ENCODE data around the gene CEACAM3.

The CEACAM3 gene

DNA sequence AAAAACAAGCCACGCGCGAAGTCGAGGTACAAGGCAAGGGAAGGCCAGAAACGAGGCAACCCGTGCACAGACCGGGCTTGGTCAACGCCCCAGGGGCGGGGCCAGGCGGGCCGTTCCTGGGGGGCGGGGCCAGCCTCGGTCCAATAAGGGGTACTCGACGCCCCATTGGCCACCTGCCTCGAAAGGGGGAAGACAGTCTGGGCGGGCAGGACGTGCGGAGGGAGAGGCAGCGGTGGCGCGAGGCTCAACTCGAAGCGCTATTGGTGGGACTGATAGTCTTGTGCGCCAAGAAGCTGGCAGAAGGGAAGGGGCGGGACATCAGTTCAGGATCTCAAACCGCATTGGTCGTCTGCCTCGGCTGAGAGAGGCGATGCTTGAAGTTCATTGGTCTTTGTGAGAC, 48.2 kb downstream of the CEACAM3 start, which contains the start of gene LYPD4:
LYPD4 (minus strand) TSS at position 83 of the 400 bp plus-strand sequence. CDS start 5,398 bp downstream, outside the sequence.
- no peak for DNase-seq (ENCODE audit: low read depth in 2 of 2)

DNA sequence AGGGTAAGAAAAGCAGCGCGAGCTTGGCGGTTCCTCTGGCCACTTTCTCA, 48.4 kb downstream of the CEACAM3 start, which contains the start of gene DMRTC2:
DMRTC2 (plus strand) TSS at position 42 of the 50 bp plus-strand sequence. CDS start 2,387 bp downstream, outside the sequence.
- no peak for DNase-seq (ENCODE audit: low read depth in 2 of 2)

DNA sequence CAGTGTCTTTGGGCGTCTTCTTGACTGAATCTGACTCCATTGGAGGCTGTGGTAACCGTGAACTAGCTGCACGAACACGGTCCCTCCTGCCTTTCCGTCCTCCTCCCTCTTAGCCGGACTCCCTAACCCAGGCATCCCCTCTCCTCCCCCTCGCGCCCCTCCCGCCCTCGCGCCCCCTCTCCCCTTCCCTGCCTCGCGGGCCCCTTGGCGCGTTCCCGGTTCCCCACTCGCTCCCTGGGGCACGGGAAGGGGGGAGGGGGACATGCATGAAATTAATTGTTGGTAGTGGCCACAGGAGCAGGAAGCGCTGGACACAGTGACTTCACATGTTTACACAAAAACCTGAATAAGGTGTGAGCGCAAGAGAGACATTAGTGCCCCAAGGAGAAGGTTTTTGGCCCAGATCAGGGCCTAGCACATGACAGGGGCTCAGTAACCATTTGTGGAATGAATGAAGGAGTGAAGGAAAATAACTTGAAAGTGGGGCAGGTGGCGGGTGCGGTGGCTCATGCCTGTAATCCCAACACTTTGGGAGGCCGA, 48.7 kb downstream of the CEACAM3 start:
- DNase-seq (ENCODE audit: low read depth in 2 of 2) = no peak

DNA sequence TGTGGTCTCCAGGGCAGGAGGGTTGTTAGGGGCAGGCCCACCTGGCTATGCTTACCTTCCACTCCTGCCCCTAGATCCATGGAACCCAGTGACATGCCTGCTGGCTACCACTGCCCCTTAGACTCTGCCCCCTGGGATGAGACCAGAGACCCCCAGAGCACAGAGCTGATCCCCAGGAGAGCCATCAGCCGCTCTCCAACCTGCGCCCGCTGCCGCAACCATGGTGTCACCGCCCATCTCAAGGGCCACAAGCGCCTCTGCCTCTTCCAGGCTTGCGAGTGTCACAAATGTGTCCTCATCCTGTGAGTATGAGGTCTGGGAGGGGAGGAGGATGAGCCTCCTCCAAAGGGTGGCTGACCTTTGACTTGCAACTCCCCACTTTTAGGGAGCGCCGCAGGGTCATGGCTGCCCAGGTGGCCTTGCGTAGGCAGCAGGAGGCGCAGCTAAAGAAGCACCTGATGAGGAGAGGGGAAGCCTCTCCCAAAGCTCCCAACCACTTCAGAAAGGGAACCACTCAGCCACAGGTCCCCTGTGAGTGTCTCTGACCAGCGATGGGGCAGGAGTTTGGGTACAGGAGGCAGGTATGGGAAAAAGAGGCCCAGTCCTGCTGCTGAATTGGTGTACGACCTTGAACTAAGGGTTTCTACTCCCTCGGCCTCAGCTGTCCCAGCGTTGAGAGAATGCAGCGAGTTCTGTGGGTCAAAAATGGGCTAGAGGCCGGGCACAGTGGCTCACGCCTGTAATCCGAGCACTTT, 51.1 kb downstream of the CEACAM3 start:
- DNase-seq (ENCODE audit: low read depth in 2 of 2) = no peak

DNA sequence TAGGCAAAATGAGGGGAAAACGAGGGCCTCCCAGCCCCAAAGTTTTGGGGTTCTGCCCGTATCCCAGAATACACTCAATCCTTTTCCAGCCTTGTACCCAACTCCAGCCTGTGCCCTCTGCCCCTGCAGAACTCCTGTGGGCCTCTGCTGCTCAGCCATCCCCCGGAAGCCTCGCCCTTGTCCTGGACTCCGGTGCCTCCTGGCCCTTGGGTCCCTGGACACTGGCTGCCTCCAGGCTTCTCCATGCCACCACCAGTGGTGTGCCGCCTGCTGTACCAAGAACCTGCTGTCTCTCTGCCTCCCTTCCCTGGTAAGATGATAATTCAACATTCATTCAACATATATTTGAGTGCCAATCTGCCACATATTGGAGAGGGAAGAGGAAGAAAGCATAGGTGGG, 52.3 kb downstream of the CEACAM3 start:
- DNase-seq (ENCODE audit: low read depth in 2 of 2) = no peak

DNA sequence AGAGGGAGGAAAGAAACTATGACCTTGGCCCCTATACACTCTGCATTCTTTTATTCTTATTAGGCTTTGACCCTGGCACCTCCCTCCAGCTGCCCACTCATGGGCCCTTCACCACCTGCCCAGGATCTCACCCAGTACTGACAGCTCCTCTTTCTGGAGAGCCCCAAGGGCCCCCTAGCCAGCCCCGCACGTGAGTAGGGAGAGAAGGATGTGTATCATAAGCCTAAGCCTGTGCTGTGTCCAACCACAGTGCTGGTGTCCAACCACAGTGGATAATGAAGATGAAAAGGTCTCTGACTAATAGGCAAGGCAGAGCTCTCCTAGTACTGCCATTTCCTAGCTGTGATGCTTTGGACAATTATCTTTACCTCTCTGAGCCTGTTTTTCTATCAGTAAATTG, 52.7 kb downstream of the CEACAM3 start:
- no peak for DNase-seq (ENCODE audit: low read depth in 2 of 2)

DNA sequence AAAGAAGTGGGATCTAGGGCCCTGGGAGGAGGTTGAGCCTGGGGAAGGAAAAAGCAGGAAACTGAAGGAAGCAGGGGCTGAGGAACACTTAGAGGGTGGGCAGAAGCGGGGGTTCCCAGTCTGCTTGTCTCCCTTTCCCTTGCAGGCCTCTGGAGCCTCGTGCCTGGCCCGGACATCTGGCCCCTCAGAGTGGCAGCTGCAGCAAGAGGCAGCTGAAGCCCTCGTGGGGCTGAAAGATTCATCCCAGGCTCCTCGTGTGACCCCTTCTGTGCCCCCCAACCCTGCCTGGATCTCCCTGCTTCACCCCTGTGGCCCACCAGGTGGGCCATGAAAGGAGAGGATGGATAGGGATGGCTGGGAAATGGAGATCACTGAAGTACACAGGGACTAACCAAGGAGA, 54.0 kb downstream of the CEACAM3 start:
- no peak for DNase-seq (ENCODE audit: low read depth in 2 of 2)

DNA sequence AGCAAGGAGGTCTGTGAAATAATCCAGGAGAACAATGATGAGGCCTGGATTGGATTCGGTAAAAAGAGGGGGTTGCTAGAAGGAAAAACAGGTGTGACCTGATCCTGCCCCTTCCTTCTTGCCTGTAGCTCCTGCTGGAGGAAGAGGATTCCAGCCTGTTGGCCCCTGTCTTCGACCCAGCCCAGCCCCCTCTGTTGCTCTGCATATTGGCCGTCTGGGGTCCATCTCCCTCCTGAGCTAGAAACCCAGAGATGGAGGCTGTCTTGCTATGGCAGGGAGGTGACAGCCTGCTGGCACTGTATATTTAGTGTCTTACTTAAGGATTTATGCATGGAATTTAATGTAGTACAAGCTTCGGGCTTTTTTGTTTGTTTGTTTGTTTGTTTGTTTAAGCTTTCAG, 55.1 kb downstream of the CEACAM3 start:
- no peak for DNase-seq (ENCODE audit: low read depth in 2 of 2)

DNA sequence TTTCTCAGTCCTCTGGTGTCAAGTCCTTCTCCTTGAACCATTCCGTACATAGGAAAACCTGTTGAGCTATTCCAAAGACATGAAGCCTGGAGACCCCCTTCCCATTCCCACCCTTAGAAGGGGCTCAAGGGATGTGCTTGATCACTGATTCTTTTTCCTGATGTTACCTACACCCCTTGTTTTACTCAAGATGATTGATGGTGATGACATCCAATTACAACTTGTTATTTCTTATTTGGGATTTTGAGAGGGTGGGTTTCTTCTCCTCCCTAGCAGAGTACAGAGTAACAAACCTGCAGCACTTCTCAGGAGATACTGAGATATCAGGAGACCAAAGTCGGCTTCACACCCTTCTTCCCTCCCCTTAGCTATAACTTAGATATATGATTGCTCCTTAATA, 57.0 kb downstream of the CEACAM3 start:
- DNase-seq (ENCODE audit: low read depth in 2 of 2) = no peak

DNA sequence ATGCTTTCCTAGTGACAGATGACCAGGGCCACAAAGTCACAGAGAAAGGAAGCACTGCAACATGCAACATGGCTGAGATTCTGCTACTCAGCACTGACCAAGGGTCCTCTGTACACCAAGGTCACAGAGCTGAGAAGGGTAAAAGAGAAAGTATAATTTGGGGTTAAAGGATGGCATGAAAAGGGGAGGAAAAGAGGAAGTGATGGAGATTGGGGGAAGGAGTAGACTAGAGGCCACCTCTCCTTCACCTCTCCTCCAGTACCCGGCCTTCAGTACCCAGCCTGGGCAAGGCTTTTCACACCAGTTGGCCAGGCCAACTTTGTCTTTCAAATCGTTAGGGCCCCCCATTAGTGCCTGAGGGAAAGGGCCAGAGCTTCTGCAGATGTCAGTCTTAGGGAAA, 57.4 kb downstream of the CEACAM3 start:
- DNase-seq (ENCODE audit: low read depth in 2 of 2) = no peak

DNA sequence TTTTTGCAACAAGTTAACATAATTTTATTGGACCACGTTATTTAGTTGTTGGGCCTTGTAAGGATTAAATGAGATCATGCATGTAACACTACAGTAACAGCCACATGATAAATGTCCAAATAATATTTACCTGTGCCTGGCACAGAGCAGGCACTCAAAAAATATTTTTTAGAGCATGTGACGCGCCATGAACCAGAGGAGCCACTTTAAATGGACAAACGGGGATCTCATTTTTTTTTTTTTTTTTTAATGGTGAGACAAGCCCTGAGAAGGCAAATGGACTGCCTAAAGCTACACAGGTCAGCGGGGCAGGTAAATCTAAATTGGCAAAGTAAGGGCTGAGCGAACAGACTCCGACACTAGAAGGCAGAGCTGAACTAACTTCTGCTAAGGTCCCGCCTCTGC, 62.8 kb downstream of the CEACAM3 start:
- DNase-seq (ENCODE audit: low read depth in 2 of 2) = no peak

DNA sequence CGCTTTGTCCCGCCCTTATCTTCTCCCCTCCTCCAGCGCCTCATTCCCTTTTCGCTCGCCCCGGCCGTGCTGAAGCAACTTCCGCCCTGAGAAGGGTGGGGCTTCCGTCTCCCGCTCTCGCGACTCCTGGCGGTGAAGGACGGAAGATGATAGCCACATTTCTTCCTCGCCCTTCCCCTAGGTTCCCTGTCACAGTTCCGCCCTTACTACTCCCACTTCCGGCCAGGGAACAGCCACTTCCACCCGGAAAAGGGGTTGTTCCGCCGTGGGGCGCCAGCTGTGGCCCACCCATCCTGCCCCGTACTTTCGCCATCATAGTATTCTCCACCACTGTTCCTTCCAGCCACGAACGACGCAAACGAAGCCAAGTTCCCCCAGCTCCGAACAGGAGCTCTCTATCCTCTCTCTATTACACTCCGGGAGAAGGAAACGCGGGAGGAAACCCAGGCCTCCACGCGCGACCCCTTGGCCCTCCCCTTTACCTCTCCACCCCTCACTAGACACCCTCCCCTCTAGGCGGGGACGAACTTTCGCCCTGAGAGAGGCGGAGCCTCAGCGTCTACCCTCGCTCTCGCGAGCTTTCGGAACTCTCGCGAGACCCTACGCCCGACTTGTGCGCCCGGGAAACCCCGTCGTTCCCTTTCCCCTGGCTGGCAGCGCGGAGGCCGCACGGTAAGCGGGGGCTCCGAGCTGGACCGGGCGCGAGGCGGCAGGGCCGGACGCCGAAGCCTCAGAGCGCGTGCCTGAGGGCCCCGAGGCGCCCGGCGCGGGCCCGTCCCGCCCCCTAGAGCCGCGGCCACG, 63.4 kb downstream of the CEACAM3 start, which contains the start of gene RPS19:
RPS19 (plus strand) TSS at position 638 of the 801 bp plus-strand sequence. CDS start 520 bp downstream, outside the sequence.
- peak; percentile 97 to 98 for DNase-seq (ENCODE audit: low read depth in 2 of 2)

DNA sequence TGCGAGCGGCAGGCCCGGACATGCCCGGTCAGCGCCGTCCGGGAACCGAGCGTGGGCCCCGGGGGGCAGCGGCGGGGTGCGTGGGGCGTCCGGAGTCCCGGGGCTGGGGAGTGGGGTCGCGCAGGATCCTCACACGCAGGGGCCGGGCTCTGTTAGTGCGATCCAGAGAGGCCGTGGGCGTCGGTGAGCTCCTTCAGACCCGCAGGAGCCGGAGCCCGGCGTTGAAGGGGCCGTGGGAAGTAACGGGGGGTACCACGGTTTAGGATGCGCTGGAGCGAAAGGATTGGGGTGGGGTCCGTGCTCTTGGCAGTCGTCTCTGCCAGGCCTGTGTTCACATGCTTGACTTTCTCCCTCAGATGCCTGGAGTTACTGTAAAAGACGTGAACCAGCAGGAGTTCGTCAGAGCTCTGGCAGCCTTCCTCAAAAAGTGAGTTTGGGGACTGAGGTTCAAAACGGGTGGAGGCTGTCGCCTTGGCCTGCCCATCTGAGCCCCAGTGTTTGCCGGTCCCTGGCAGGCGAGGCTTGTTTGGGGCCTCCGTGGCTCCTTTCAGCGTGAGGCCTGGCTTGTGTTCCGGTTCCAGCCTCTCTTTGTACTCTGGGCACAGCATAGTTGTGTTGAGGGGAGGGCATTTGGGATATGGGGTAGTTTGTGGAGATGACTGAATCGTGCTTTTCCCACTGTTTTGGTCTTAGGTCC, 64.2 kb downstream of the CEACAM3 start:
- peak in 1 of 2 donors; percentile 45 for DNase-seq (ENCODE audit: low read depth in 2 of 2)
